ENCODE results near the gene EHD4.

- no peak for TF ChIP-seq POLR2A (IDR thresholded peaks at IDR 0.05)
- no peak for TF ChIP-seq CTCF (IDR thresholded peaks at IDR 0.05)
Observed at GRCh38 chr15:41975669-41976068, 3.3 kb upstream of the EHD4 start.
